NCI-H82 treated with DMSO at 0.1 percent for 48 hours (cell line): ENCODE results near the gene KCNB1.

Source experiments
- DNase-seq: peaks from one replicate; lab custom pipeline; 2025; ENCODE audit not compliant: unreplicated experiment; lab: John Stamatoyannopoulos, UW

The KCNB1 gene

GRCh38 chr20:49482621-49483017 is at the start of gene KCNB1:
KCNB1 (minus strand) TSS chr20:49482668; CDS start chr20:49482480, 188 bp downstream.
- no peak for DNase-seq

GRCh38 chr20:49529470-49529869 is 47.0 kb upstream of the KCNB1 start:
- no peak for DNase-seq

- no peak for DNase-seq
Measured at GRCh38 chr20:49526568-49526967, 44.1 kb upstream of the KCNB1 start.

GRCh38 chr20:49526056-49526455 is 43.6 kb upstream of the KCNB1 start:
- no peak for DNase-seq

- no peak for DNase-seq
Measured at GRCh38 chr20:49523767-49524360, 41.4 kb upstream of the KCNB1 start.

- no peak for DNase-seq
Measured at GRCh38 chr20:49521356-49521755, 38.9 kb upstream of the KCNB1 start.

- DNase-seq: no peak
Measured at GRCh38 chr20:49519777-49520359, 37.4 kb upstream of the KCNB1 start.

- no peak for DNase-seq
Measured at GRCh38 chr20:49519212-49519712, 36.8 kb upstream of the KCNB1 start.

- no peak for DNase-seq
Measured at GRCh38 chr20:49518576-49518975, 36.1 kb upstream of the KCNB1 start.

GRCh38 chr20:49517805-49518100 is 35.3 kb upstream of the KCNB1 start:
- no peak for DNase-seq

GRCh38 chr20:49516916-49517804 is 34.7 kb upstream of the KCNB1 start:
- DNase-seq: no peak

GRCh38 chr20:49515586-49515985 is 33.1 kb upstream of the KCNB1 start:
- DNase-seq: no peak

GRCh38 chr20:49513517-49513916 is 31.0 kb upstream of the KCNB1 start:
- no peak for DNase-seq

- DNase-seq: no peak
Measured at GRCh38 chr20:49513009-49513408, 30.5 kb upstream of the KCNB1 start.

GRCh38 chr20:49511788-49512525 is 29.5 kb upstream of the KCNB1 start:
- DNase-seq: no peak

GRCh38 chr20:49510562-49511122 is 28.2 kb upstream of the KCNB1 start:
- no peak for DNase-seq

- DNase-seq: peak; percentile 70
Measured at GRCh38 chr20:49508435-49509199, 26.1 kb upstream of the KCNB1 start.

GRCh38 chr20:49507741-49508434 is 25.4 kb upstream of the KCNB1 start:
- no peak for DNase-seq

- no peak for DNase-seq
Measured at GRCh38 chr20:49505518-49505917, 23.1 kb upstream of the KCNB1 start.

GRCh38 chr20:49503176-49503575 is 20.7 kb upstream of the KCNB1 start:
- DNase-seq: no peak
